Activated naive CD8-positive, alpha-beta T cell treated with anti-CD3 and anti-CD28 coated beads, Interleukin-2, amount 50 U/mL, for 16 hours (primary cell): ENCODE data around the gene CDH10.

ENCODE experiments used
- DNase-seq: peaks from one replicate; pipeline ENCODE4 v3.0.0-alpha.2; 2020; ENCODE audit warnings: low read depth, low spot score

Gene CDH10

DNA sequence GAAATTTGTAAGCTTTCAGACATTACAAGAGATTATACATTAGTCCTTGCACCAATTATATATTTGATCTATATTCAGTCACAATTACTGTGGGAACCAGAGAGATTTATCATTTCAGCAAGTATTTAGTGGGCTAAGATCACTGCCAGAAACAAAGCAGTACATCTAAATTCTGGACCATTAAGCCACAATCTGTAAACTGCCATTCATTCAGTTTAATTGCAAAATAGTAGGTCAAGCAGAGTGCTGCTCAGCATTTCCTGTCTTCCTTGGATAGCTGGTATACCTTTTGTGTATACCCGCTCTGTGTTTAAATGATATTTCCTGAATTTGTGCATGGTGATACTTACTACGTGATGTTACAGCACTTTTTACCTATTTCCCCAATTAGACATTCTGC, 42.6 kb downstream of the CDH10 start:
- DNase-seq = no peak

DNA sequence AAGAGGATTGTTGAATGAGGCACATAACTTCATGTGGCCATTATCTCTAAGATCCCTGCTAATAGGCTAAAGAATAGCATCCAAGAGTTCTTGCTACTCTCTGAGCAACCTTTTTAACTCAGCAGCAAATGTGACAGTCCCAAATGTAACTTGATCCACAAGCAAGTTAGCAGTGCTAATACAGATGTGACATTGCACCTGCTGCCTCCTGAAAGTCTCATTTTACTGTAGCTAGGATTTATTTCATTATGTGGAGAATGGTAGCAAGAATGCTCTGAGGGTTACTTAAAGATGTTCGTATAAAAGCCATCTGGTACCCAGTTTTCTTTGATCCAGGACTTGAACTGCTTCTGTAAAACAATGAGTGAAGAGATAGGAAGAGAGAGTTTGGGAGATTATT, 45.8 kb downstream of the CDH10 start:
- no peak for DNase-seq

DNA sequence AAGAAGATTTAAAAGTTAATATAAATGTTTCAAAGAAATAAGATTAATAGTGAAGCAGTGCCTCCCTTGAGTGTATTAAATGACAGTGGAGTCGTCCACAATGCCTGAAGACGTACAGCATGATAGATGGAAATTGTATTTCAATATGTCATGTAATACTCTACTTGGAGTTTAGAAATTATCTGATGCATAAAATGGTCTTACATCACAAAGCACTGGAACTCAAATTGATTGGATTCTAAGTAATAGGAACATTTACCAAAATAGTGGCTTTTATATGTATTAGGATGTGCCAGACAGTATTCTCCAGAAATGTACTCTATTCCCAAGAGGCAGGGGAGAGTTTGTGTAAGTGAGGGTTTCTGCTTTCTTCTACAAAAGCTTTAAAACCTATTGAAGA, 49.4 kb downstream of the CDH10 start:
- no peak for DNase-seq

DNA sequence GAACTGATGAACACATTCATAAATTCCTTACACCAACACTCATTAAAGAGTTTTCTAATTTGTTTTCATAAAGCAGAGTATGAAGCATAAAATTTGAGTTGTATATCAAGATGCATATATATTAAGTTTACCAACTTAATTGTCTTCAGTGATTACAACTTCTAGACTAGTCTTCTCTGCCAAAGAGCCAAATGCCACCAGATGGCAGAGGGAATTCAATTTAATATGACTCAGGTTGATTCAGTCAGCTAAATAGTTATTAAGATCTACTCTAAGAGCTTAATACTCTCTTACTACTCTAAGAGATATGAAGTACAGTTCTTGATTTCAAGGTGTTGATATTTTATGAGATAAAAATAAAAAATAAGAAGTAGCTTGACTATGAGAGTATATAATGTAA, 53.4 kb downstream of the CDH10 start:
- no peak for DNase-seq

DNA sequence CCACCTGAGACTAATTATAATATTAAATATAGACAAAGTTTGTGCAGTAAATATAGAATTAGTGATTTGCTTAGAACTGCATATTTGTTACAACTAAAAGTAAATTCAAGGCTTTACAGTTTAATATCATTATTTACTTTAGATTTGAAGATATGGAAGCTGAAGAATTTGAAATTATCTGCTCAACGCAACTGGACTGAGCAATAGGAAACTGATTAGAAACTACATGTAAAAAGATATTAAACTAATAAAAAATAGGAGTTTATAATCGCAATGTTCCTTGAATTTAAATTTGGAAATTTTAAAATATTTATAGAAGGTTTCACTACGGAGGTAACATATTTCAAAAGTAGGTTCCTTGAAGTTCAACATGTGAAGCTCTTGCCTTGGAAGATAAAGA, 55.2 kb downstream of the CDH10 start:
- DNase-seq = no peak

DNA sequence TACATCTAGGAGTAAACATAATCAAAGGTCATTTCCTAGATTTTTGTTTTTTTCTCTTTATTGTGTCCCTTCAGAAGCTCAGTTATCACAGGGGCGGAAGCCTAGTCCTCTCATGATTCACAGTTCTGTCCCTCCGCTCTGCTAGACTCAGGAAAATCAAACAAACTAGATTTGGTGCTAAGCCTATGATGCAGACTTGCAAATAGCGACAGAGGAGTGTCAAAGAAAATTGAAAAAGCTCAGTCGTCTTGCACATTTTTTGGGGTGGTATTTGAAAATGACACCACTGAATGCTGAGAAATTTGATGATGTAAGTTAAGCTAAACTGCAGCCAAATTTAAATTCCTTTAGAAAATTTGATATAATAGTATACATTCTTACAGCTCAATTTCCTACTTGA, 59.0 kb downstream of the CDH10 start:
- no peak for DNase-seq

DNA sequence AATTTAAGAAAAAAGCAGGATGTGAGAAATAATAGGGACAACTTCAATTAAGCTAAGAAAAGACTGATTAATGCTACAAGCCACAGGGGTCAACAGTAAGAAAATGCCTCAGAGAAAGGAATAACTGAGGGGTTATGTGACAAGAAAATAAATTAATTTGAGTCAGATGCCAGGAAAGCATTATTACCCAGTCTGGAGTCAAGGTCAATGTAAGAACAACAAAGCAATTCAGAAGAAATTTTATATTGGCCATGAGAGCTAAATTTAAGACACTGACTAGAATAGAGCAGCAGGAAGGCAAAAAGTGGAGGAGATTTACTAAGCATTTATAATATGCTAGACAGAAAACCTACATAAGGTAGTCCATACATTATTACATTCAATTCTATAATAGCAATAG, 73.5 kb downstream of the CDH10 start:
- DNase-seq = no peak

DNA sequence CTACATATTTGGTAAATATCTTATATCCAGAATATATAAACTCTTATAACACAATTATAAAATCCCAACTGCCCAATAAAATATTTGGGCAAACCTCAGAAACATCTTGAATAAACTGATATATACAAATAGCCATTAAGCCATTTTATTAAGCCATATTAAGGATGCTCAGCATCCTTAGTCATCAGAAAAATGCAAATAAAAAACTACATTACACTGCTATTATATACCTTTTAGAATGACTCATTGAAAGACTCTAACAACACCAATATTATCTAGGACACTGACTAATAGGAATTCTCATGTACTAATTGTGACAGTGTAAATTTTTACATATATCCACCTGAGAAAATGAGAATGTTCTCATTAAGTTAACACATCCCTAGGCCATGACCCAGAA, 77.8 kb downstream of the CDH10 start:
- DNase-seq = no peak

DNA sequence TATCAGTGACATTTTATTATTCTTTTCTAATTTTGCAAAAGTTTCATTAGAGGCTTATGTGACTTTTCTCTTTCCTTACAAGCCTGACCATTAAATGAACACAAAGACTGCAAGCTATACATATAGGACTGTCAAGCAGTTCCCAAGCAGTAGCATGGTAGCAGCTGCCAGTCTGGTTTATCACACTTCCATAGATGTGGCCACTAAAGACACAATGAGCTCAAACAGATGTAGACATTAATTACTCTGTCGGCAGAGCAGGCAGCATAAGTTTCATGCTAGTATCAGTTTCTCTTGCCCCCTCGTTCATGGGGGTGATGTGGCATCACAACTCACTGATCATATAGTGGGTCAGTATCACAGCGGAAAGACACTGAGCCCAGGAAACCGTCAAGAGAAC, 89.5 kb downstream of the CDH10 start:
- no peak for DNase-seq

DNA sequence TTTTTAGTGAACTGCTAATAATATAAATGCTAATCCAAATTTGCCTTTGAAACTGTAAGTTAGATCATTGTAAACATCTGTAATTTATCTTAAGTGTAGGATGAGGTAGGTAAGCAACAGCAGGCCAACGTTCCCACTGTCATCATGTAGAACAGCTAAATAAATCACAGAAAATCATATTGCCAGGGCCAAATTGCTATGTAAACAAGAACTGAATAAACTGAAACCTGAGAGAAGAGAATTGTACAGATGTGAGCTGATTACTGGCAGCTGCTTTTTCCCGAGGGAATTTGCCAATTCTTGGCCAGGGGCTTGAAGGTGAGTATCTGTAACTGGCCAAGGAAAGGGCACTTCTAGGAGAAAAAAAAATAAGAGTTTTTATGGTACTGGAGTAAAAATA, 97.6 kb downstream of the CDH10 start:
- DNase-seq = no peak

DNA sequence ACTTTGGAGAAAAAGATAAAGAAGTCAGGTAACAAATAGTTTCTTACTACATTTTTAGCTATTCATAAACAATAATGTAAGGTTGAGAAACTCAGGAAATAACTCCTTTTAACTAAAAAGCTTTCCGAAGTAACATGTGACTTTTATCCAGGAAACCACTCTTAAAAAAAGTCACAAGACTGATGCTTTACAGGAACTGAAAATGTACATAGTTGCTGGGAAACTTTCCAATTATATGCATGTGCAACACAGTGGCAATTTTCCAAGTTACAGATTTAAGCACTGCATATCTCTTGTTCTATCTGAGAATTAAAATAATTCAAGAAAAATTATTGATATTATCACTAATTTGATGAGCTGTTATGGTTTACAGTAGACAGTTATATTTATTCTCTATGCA, 105.2 kb downstream of the CDH10 start:
- DNase-seq = no peak

DNA sequence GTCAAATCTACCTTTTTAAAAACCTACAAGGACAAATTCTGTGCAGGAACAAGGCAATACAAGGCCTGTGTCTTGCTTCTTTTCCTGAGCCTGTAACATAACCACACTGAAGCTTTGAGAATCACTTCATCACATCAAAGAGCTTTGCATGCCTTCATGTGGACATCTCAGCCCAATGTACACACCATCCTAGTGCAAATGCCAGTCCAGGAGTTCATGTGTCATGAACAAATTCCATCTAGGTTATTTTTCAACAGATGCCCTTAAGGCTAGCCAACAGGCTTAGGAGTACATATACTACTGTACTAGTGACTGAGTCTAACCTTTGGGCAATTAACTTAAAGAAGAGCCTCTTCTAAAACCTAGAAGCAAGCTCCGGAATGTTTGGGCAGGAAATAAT, 106.4 kb downstream of the CDH10 start:
- DNase-seq = no peak

DNA sequence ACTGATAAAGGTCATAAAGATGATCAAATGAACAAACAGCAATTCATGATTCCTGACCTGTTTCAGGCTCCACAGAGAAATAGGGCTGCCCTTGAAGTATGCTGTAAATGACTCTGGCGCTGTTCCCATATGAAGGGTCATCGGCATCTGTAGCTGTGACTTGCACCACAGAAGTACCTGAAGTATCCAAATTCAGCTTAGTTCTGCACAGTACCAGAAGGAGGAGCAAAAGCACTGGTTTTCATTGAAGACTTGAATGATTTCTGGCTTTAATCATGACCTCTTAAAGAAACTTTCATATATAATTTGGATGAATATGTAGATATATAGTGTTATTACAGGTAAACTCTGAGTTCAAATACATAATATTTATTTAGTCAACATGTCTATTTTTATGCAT, 109.1 kb downstream of the CDH10 start:
- DNase-seq = no peak

DNA sequence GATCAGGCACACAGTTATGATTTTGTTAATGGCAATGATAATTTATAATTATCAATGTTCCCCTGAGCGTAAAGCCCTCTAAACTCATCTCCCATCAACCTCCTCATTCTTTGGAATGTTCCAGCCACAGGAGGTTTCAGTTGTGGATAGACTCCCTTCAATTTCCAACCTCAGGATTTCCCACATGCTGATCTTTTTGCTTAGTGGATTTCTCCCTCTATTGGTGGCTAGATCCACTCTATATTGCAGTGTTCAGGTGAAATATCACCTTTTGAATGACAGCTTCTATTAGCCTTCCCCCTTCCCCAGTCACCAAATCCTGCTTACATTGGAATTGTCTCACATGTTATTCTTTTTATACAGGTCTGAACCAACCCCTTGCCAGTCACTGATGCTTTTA, 113.9 kb downstream of the CDH10 start:
- no peak for DNase-seq

DNA sequence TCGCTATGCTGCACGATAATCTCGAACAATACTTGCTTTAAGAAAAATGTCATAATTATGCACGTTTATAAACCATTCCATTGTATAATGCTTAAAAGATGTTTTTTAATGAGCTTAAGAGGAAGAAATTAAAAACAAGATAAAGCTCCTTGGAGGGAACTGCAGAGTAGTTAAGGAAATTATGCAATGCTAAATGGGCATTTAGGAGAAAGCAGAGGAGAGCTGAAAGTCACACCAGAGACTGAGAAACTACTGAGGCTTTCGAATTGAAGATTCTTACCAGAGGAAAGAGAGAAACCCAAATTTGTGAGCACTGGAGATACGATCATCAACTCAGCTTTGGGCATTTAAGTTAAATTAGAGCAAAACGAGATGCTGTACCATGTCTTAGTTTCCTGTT, 119.4 kb downstream of the CDH10 start:
- no peak for DNase-seq

DNA sequence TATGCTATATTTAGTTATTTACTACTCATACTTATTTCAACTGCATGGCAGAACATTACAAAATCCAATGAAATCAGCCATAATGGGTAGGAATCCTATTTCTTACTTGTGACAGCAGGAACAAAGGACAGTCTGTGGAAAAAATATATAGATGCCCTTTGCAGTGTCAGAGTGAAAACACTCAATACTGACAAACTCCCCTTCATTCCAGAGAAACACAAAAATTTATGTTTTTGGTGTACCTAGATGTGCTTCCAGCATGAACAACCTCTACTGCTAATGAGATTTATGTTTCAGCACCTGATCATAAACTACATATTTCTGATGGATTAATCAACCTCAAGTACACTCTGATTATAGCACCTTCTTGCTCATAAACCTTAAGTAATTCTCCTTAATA, 132.4 kb downstream of the CDH10 start:
- no peak for DNase-seq

DNA sequence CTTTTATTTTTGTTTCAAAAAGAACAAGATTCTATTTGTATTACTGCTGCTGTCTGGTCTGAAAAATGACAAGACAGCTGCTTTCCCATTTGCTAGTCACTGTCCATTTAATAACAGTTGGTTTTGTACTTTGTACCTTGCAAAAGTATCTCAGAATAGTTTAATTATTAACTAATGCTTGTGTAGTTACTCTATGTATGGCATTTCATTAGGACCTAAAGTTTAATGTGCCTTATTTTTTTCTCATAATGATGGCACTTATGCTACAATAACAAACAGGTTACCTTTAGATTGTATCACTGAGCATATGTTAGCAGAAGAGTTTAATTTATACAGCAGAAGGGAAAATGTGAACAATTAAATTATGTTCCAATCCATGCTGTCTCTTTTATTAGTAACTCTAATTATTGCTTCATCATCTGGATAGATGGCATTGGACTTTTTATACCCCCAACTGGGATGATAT, 134.2 kb downstream of the CDH10 start:
- no peak for DNase-seq

DNA sequence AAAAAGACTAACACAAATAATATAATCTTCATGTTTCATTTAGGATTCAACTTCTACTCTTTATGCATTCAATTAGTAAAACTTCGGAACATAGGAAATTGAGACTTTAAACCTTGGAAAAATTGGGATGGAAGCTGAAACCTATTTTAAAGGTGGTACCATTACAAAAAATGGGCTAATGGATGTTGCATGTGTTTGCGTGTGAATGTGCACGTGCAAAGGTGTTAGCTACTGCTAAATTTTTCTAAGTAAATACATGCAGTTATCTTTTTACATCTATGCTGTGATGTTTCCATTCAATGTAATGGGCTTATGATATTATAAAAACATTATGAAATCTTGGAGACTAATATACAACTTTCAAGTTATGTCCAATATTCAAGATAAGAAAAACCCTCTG, 134.8 kb downstream of the CDH10 start:
- DNase-seq = no peak

DNA sequence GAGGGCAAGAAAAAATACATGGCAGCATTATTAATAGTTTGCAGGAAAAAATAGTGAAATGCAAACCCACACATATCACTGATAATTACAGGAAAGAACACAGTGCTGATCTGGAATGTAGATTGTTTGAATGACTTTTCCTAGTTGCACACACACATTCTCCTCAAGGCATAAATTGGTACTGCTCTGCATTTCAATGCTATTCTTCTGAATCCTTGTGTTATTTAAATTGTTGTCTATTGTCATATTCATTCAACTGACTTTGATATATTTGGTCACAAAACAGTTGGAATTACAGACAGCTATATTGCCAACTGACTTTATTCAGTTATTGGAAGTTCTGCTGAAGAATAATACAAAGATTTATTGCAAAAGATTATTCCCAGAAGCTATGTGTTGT, 139.5 kb downstream of the CDH10 start:
- no peak for DNase-seq

DNA sequence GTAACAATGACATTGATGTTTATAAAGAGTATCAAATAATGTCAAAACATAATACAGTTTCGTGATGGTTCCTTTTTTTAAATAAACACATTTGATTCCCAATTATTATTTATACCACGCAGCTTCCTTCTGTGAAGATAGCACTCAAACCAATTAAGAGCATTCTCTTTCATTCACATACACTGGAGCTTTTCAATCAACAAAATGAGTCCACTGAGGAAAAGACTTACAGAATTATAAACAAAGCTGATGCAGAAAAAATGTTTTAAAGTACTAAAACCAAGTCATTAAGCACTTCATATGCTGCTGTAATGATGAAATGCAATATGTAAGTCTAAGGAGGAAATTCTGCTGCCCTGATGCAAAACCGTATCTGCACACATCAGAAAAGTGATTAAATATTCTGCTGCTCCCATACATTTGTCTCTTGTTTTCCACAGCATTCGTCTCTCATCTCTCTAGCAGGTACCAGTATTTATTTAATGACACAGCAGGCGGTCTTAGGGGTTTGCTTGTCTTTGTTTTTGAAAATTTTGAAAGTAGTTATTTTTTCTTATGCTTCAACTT, 147.1 kb downstream of the CDH10 start:
- DNase-seq = no peak

DNA sequence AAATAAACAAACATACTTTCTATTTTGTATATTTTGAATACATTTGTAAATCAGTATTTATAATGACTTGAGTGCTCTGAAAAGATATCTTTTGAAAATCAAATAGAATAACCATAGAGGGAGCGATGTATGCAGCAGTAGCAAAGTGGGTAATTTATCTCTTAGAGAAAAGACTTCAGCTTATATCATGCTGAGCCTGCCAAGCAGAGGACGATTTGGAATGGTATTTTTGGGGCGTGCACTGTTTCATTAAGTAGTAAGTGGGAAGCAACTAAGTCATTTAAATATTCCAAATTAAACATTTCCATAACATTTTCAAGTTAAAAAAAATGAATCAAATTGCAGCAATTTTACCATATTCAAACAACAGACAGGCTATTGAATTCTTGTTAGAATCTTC, 147.6 kb downstream of the CDH10 start:
- no peak for DNase-seq

DNA sequence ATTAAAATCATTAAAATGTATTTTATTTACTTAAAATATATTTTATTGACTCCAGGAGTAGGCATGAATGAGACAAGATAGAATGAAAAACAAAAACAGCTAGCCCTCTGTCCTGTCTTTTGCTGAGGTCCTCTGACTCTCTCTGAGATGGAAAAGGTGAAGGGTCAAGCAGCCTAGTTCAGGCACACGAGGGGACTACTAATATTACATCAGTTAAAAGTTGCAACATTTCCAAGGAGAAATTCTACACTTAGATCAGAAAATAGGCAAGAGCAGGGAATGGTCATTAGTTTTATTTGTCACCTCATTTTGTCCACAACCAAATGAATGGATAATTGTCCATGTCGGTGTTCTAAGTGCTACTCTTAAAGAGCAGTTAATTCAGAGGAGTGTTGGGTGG, 148.5 kb downstream of the CDH10 start:
- no peak for DNase-seq

DNA sequence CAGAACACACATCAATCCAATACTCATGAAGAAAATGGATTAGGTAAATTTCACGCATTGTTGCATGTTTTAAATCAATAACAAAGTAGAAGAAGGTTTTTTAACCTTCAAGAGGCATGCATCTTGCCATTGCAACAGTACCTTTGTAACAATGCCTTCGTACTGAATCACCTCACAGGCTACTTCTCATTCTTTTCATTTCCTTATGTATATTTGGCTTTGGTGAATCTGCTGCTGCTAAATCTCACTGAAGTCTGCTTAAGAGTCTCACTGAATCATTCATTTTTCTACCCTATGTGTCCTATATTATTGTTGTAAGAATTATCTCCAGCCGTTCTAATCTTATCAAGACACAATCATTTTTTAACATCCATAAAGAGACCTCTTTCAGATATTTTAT, 152.5 kb downstream of the CDH10 start:
- no peak for DNase-seq

DNA sequence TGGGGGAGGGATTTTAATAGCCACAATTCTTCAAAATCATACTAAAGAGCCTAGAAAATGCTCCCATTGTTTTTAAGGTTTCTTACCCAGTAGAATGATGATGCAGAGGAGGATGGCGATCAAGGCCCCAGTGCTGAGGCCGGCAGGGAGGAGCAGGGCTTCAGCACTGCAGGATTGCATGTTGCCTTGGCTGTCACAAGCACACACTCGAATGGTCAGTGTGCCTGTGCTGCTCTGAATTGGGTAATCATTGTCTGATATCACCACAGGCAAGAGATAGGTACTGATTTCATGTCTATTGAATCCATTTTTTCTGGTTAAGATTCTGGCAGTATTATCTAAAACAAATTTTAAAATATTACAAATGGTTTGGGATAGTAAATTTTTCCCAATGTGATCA, 153.3 kb downstream of the CDH10 start:
- DNase-seq = no peak
